WTC11 (cell line): ENCODE data around the gene MNT. TPM values are rescaled to one million over a fixed set of nuclear protein-coding genes. Genes with fewer than 3 reads are reported as not detected.

Source experiments
- ATAC-seq: fragments of 200-7000 bp; cut with Tn5 transposase; 2 replicates; pipeline ENCODE4 v1.10.0; 2021; ENCODE audit warnings: mild to moderate bottlenecking, moderate library complexity
- CTCF ChIA-PET: fragments of 300-600 bp; sonication (Branson Sonifier 250); formaldehyde crosslinking; loops from one replicate; lab custom pipeline; 2021; ENCODE audit warnings: antibody characterized with exemption; lab: Charles Lee
- POLR2A ChIA-PET: fragments of 350-600 bp; sonication (Branson Sonifier 250); formaldehyde crosslinking; loops from one replicate; lab custom pipeline; 2021; ENCODE audit warnings: antibody characterized with exemption; lab: Charles Lee
- DNase-seq: peaks from one replicate; pipeline ENCODE4 v3.0.0; 2021; ENCODE audit warnings: low spot score
- H3K27ac Mint-ChIP-seq: 2 replicates; pipeline ENCODE4 v1.8.0; 2021; ENCODE audit warnings: mixed read lengths
- H3K27me3 Mint-ChIP-seq: 2 replicates; pipeline ENCODE4 v1.8.0; 2021; ENCODE audit warnings: low read depth, mild to moderate bottlenecking, moderate library complexity, mixed read lengths
- H3K36me3 Mint-ChIP-seq: 2 replicates; pipeline ENCODE4 v1.8.0; 2021; ENCODE audit warnings: mixed read lengths
- H3K4me1 Mint-ChIP-seq: 2 replicates; pipeline ENCODE4 v1.8.0; 2022; ENCODE audit warnings: mixed read lengths
- H3K4me3 Mint-ChIP-seq: 2 replicates; pipeline ENCODE4 v1.8.0; 2021; ENCODE audit warnings: mild to moderate bottlenecking, moderate library complexity, mixed read lengths
- H3K9me3 Mint-ChIP-seq: 2 replicates; pipeline ENCODE4 v1.8.0; 2021; ENCODE audit warnings: mixed read lengths
- CTCF ChIP-seq: fragments of 200-600 bp; IDR thresholded peaks from 2 replicates; pipeline ENCODE4 v1.8.0; 2022; ENCODE audit warnings: antibody characterized with exemption
- E2F5 ChIP-seq: sonication (generic); formaldehyde crosslinking; IDR thresholded peaks from 2 replicates; pipeline ENCODE4 v1.8.1; 2022; ENCODE audit warnings: mild to moderate bottlenecking, moderate library complexity, missing genetic modification reagents
- ELF4 ChIP-seq: sonication (generic); formaldehyde crosslinking; IDR thresholded peaks from 2 replicates; pipeline ENCODE4 v1.8.1; 2022; ENCODE audit warnings: low read depth, mild to moderate bottlenecking, moderate library complexity, missing genetic modification reagents
- FOXP4 ChIP-seq: sonication (generic); formaldehyde crosslinking; IDR thresholded peaks from 2 replicates; pipeline ENCODE4 v1.8.0; 2022; ENCODE audit warnings: mild to moderate bottlenecking, missing genetic modification reagents
- TCF7 ChIP-seq: sonication (generic); formaldehyde crosslinking; IDR thresholded peaks from 2 replicates; pipeline ENCODE4 v1.8.0; 2022; ENCODE audit warnings: mild to moderate bottlenecking, low read depth, missing genetic modification reagents, moderate library complexity
- TEAD4 ChIP-seq: sonication (generic); formaldehyde crosslinking; IDR thresholded peaks from 2 replicates; pipeline ENCODE4 v1.8.0; 2022; ENCODE audit warnings: mild to moderate bottlenecking, missing genetic modification reagents
- USF2 ChIP-seq: sonication (generic); formaldehyde crosslinking; IDR thresholded peaks from 2 replicates; pipeline ENCODE4 v1.8.1; 2023; ENCODE audit warnings: mild to moderate bottlenecking, missing genetic modification reagents, moderate library complexity
- ZNF138 ChIP-seq: sonication (generic); formaldehyde crosslinking; conservative IDR thresholded peaks from 2 replicates; pipeline ENCODE4 v1.8.1; 2022; ENCODE audit warnings: mild to moderate bottlenecking, moderate library complexity, missing genetic modification reagents
- ZNF532 ChIP-seq: fragments of 250-450 bp; sonication (Bioruptor Pico); IDR thresholded peaks from 2 replicates; pipeline ENCODE4 v1.9.0; 2021; ENCODE audit warnings: mild to moderate bottlenecking, borderline replicate concordance
- total RNA-seq: library from RNA; stranded (reverse); gene quantifications from 3 replicates; pipeline ENCODE4 v1.2.3, GENCODE V29; 2021

MNT gene
- total RNA-seq, 1 experiment from 2014 or later: 21.6 TPM

- ChIA-PET CTCF (interaction anchor here (0.7 to 2.0 kb wide), 2 partner anchors 36 to 49 kb away, joined by 3 to 15 read pairs; no protein-coding TSS in a partner anchor), POLR2A (no interaction called here)
- H3K4me3 Mint-ChIP-seq: no peak overlapping the region
- H3K9me3 Mint-ChIP-seq: no peaks in the 10 kb centered on the region
- DNase-seq: no peak
- TF ChIP-seq FOXP4: no peak
- no peak for TF ChIP-seq TCF7 (CRISPR knock-in tag)
- no peak for TF ChIP-seq ZNF138 (CRISPR knock-in tag)
- no peak for TF ChIP-seq ELF4
- TF ChIP-seq E2F5 (CRISPR knock-in tag): no peak
- no peak for TF ChIP-seq USF2 (CRISPR knock-in tag)
- TF ChIP-seq TEAD4 (CRISPR knock-in tag): no peak
- TF ChIP-seq ZNF532 (CRISPR knock-in tag): no peak
- TF ChIP-seq, all 79 proteins: peak for 0
- Mint-ChIP-seq H3K4me1 (no peaks in the 10 kb centered on the region), H3K27me3 (no peaks in the 10 kb centered on the region), H3K36me3 (peaks cover 38% of the 10 kb centered on the region), H3K27ac (peak overlapping the region; percentile 76)
- ATAC-seq: no peak
These were observed 17.7 kb upstream of the MNT start for GRCh38 chr17:2418572-2418971.

- POLR2A ChIA-PET: interaction anchor here (0.6 to 1.3 kb wide), 5 partner anchors 15 to 184 kb away, joined by 3 to 11 read pairs (median 6); no protein-coding TSS in a partner anchor
- ATAC-seq: peak; percentile 61
- Mint-ChIP-seq H3K27me3 (no peaks in the 10 kb centered on the region), H3K27ac (peak overlapping the region; percentile 71), H3K9me3 (no peaks in the 10 kb centered on the region), H3K36me3 (peaks cover 37% of the 10 kb centered on the region), H3K4me3 (no peak overlapping the region), H3K4me1 (peaks cover 5% of the 10 kb centered on the region)
- CTCF ChIA-PET: interaction anchor here (0.6 to 3.3 kb wide), 56 partner anchors 9 to 380 kb away, joined by 3 to 268 read pairs (median 4); partner anchors contain the start of genes METTL16, MNT, RAP1GAP2 and SGSM2
- DNase-seq: peak; percentile 94
- peak; percentile 92 for TF ChIP-seq CTCF
- no peak for TF ChIP-seq TCF7 (CRISPR knock-in tag)
These were observed 15.3 kb upstream of the MNT start for GRCh38 chr17:2416010-2416734.
